Endothelial cell of umbilical vein (primary cell): ENCODE data around the gene CIPC. TPM values are rescaled to one million over a fixed set of nuclear protein-coding genes. Genes with fewer than 3 reads are reported as not detected.

Experiments
- BruUV-seq: library from RNA; stranded (reverse); fragments of 400-500 nt; replicated peaks from 2 replicates; lab custom pipeline; 2021; lab: Mats Ljungman, UMichigan
- CTCF ChIA-PET: fragments of 300-600, 350-600 bp; sonication (Branson Sonifier 250); formaldehyde crosslinking; loops from one replicate; lab custom pipeline; 2021; ENCODE audit warnings: antibody characterized with exemption, inconsistent platforms; lab: Charles Lee
- POLR2A ChIA-PET: fragments of 300-600, 350-600 bp; sonication (Branson Sonifier 250); formaldehyde crosslinking; loops from one replicate; lab custom pipeline; 2021; ENCODE audit warnings: antibody characterized with exemption, inconsistent platforms; lab: Charles Lee
- DNase-seq: peaks from one replicate; pipeline ENCODE4 v3.0.0-alpha.2; 2011; ENCODE audit warnings: low read depth, low spot score
- FAIRE-seq: peaks from 2 replicates; lab custom pipeline; 2011; peaks lifted over from hg19 to GRCh38; lab: Jason Lieb, UNC
- H2AFZ ChIP-seq: 2 replicates; pipeline ENCODE4 v1.6.0; 2012; ENCODE audit warnings: low read depth, low read length, control low read depth, inconsistent platforms
- H3K27ac ChIP-seq: 2 replicates; pipeline ENCODE4 v1.5.1; 2011; ENCODE audit warnings: low read depth, mild to moderate bottlenecking, control low read depth, low read length, moderate library complexity; ENCODE audit not compliant: insufficient read depth
- H3K27me3 ChIP-seq, 2 experiments: 2 replicates each; pipeline versions ENCODE4 v1.6.0 to v1.6.1; 2011; ENCODE audit warnings: low read length in 2 of 2, mixed read lengths in 1 of 2; ENCODE audit not compliant: control insufficient read depth in 2 of 2, insufficient read depth in 2 of 2
- H3K36me3 ChIP-seq, 2 experiments: 2 replicates in 1 of 2; 3 replicates in 1 of 2; pipeline ENCODE4 v1.5.1; 2011; ENCODE audit warnings: low read length in 2 of 2, mild to moderate bottlenecking in 1 of 2, moderate library complexity in 1 of 2; ENCODE audit not compliant: control insufficient read depth in 2 of 2, insufficient read depth in 2 of 2; ENCODE audit errors: extremely low read depth in 1 of 2
- H3K4me1 ChIP-seq: 3 replicates; pipeline ENCODE4 v1.5.1; 2011; ENCODE audit warnings: mild to moderate bottlenecking, low read length; ENCODE audit not compliant: control insufficient read depth, insufficient read depth; ENCODE audit errors: extremely low read depth
- H3K4me2 ChIP-seq: 2 replicates; pipeline ENCODE4 v1.6.1; 2011; ENCODE audit warnings: low read length, control low read depth, mixed read lengths; ENCODE audit not compliant: insufficient read depth
- H3K4me3 ChIP-seq, 3 experiments: fragments of 200-600 bp in 1 of 3; sonication (generic), shearing (Covaris generic) in 1 of 3; replicated peaks in 1 of 3; 2 replicates each; pipeline ENCODE4 v1.5.1; 2011 to 2016; ENCODE audit warnings: control low read depth in 3 of 3, low read length in 3 of 3, mild to moderate bottlenecking in 2 of 3, inconsistent platforms in 1 of 3, low read depth in 1 of 3, moderate library complexity in 1 of 3; ENCODE audit not compliant: insufficient read depth in 1 of 3
- H3K79me2 ChIP-seq: 2 replicates; pipeline ENCODE4 v1.6.0; 2012; ENCODE audit warnings: low read length, inconsistent platforms; ENCODE audit not compliant: control insufficient read depth, insufficient read depth
- H3K9ac ChIP-seq: replicated peaks from 2 replicates; pipeline ENCODE3; 2011; ENCODE audit warnings: low read length, control low read depth; ENCODE audit not compliant: insufficient read depth; ENCODE audit errors: extremely low read depth
- H3K9me1 ChIP-seq: replicated peaks from 3 replicates; pipeline ENCODE4 v1.6.0; 2011; ENCODE audit warnings: mild to moderate bottlenecking, low read length; ENCODE audit not compliant: control insufficient read depth, insufficient read depth; ENCODE audit errors: extremely low read depth
- H3K9me3 ChIP-seq: replicated peaks from 2 replicates; pipeline ENCODE4 v1.5.1; 2012; ENCODE audit warnings: low read length, inconsistent platforms; ENCODE audit not compliant: control insufficient read depth, insufficient read depth
- H4K20me1 ChIP-seq: replicated peaks from 2 replicates; pipeline ENCODE3; 2011; ENCODE audit warnings: mild to moderate bottlenecking, low read length; ENCODE audit not compliant: control insufficient read depth, insufficient read depth; ENCODE audit errors: extremely low read depth
- CTCF ChIP-seq, 2 donors: IDR thresholded peaks; 1 replicate in 1 of 2; 2 replicates in 1 of 2; pipeline ENCODE4 v1.5.1; 2011; ENCODE audit warnings: low read length in 2 of 2, mild to moderate bottlenecking in 2 of 2, moderate library complexity in 2 of 2, control low read depth in 1 of 2, inconsistent platforms in 1 of 2, low read depth in 1 of 2; ENCODE audit not compliant: insufficient read depth in 1 of 2; ENCODE audit errors: extremely low read depth in 1 of 2
- EZH2 ChIP-seq: IDR thresholded peaks from 2 replicates; pipeline ENCODE4 v1.6.1; 2012; ENCODE audit warnings: borderline replicate concordance, low read depth, mild to moderate bottlenecking, moderate library complexity, low read length, inconsistent platforms; ENCODE audit not compliant: severe bottlenecking
- FOS ChIP-seq: IDR thresholded peaks from 2 replicates; pipeline ENCODE4 v1.6.1; 2011; ENCODE audit warnings: mild to moderate bottlenecking, low read length, moderate library complexity, borderline replicate concordance; ENCODE audit not compliant: insufficient read depth
- GATA2 ChIP-seq: IDR thresholded peaks from 2 replicates; pipeline ENCODE4 v1.7.0; 2011; ENCODE audit warnings: low read depth, mild to moderate bottlenecking, moderate library complexity, mixed read lengths, low read length; ENCODE audit not compliant: insufficient read length, insufficient read depth
- JUN ChIP-seq: IDR thresholded peaks from 2 replicates; pipeline ENCODE4 v1.6.1; 2011; ENCODE audit warnings: borderline replicate concordance, low read depth; ENCODE audit not compliant: insufficient read length, insufficient read depth
- MAX ChIP-seq: IDR thresholded peaks from 2 replicates; pipeline ENCODE4 v1.6.1; 2011; ENCODE audit not compliant: insufficient read depth, insufficient read length
- MYC ChIP-seq: IDR thresholded peaks from one replicate; pipeline ENCODE4 v1.6.1; 2011; ENCODE audit warnings: mild to moderate bottlenecking, low read depth, low read length
- POLR2A ChIP-seq: IDR thresholded peaks from 2 replicates; pipeline ENCODE4 v1.6.1; 2012; ENCODE audit warnings: low read depth, mild to moderate bottlenecking, control low read depth, low read length
- POLR2AphosphoS5 ChIP-seq: IDR thresholded peaks from 2 replicates; pipeline ENCODE4 v1.6.1; 2012; ENCODE audit warnings: low read depth, mild to moderate bottlenecking, control low read depth, low read length, moderate library complexity; ENCODE audit not compliant: insufficient read depth
- dilution Hi-C: fragments of 300-500 bp; cut with MboI; formaldehyde crosslinking; loops from one replicate; pipeline ENCODE4 v1.15.0; 2019; ENCODE audit warnings: low sequenced_read_pairs; ENCODE audit not compliant: extremely low pct_ligation_motif_present
- intact Hi-C: fragments of 100-400 bp; cut with micrococcal nuclease; formaldehyde crosslinking; loops from one replicate; pipeline ENCODE4 v1.10.0; 2022
- polyA plus RNA-seq, 4 experiments: library from polyadenylated mRNA; depleted of rRNA in 3 of 4; stranded (reverse) in 3 of 4; unstranded in 1 of 4; fragments of >200 nt; gene quantifications; 2 replicates each; pipeline versions ENCODE4 v1.2.1 to v1.2.3, GENCODE V29; 2011 to 2012; ENCODE audit warnings: missing spikeins in 1 of 4
- total RNA-seq: library from RNA; stranded (reverse); gene quantifications from 2 replicates; pipeline ENCODE4 v1.2.3, GENCODE V29; 2021

CIPC gene
- total and polyA plus RNA-seq, 2 donors (not counting 3 experiments of a cell fraction or from before 2014, with no cell fraction given) = 8.8 to 17.4 TPM

GRCh38 chr14:77154421-77154820 lies 56.4 kb downstream of the CIPC start:
- Histone ChIP-seq H3K36me3 (no peaks in the 10 kb centered on the region), H3K4me2 (no peak overlapping the region), H3K27ac (no peak overlapping the region), H3K4me1 (no peaks in the 10 kb centered on the region), H4K20me1 (no peaks in the 10 kb centered on the region), H3K4me3 (no peak overlapping the region), H2AFZ (no peak overlapping the region), H3K9me1 (no peaks in the 10 kb centered on the region), H3K79me2 (no peaks in the 10 kb centered on the region), H3K9ac (no peak overlapping the region), H3K27me3 (peaks cover 10 to 13% of the 10 kb centered on the region in 2 experiments), H3K9me3 (no peaks in the 10 kb centered on the region)
- dilution Hi-C loops = no loop called here
- FAIRE-seq (no peak), DNase-seq (no peak)
- intact Hi-C loops = loop anchor here (5.0 to 10.0 kb wide), 2 partner anchors 303 to 400 kb away; partner anchors contain the start of genes AHSA1 and VIPAS39
- POLR2A ChIA-PET = interaction anchor here (0.7 kb wide), 1 partner anchor 30 kb away, joined by 3 read pairs; no protein-coding TSS in a partner anchor
- CTCF ChIA-PET = interaction anchor here (2.0 to 8.9 kb wide), 2 partner anchors 7 to 161 kb away, joined by 6 to 212 read pairs; no protein-coding TSS in a partner anchor
- no peak for TF ChIP-seq FOS
- TF ChIP-seq MAX = no peak
- no peak for TF ChIP-seq JUN
- TF ChIP-seq GATA2 = no peak
- no peak for TF ChIP-seq CTCF (IDR thresholded peaks at IDR 0.05; ENCODE audit: extremely low read depth in 1 of 2, insufficient read depth in 1 of 2, low read depth in 1 of 2, low read length in 2 of 2)
- no peak for TF ChIP-seq POLR2AphosphoS5
- no peak for TF ChIP-seq POLR2A
- TF ChIP-seq MYC = no peak
- TF ChIP-seq EZH2 = no peak
- no TSS peak for BruUV-seq
